ENCODE results near the gene PMM1.
A peak's percentile ranks its signal among the peaks of the same experiment; 100 is the strongest.
"Not testable (repeated sequence)": the region's sequence is repeated elsewhere in the genome, so short reads cannot be mapped to it uniquely, and the experiment has no call there.

The PMM1 gene

GRCh38 chr22:41612603-41613306 lies 23.1 kb upstream of the PMM1 start:
- Mint-ChIP-seq H3K4me3 (no peak overlapping the region), H3K27me3 (ENCODE audit: low read depth) (no peaks in the 10 kb centered on the region), H3K9me3 (no peaks in the 10 kb centered on the region), H3K36me3 (ENCODE audit: low read depth) (peaks cover 12% of the 10 kb centered on the region), H3K27ac (no peak overlapping the region), H3K4me1 (ENCODE audit: low read depth) (peaks cover 13% of the 10 kb centered on the region)

GRCh38 chr22:41608386-41608785 lies 18.7 kb upstream of the PMM1 start:
- Mint-ChIP-seq H3K4me3 (no peak overlapping the region), H3K4me1 (ENCODE audit: low read depth) (peaks cover 19% of the 10 kb centered on the region), H3K27me3 (ENCODE audit: low read depth) (peaks cover 6% of the 10 kb centered on the region), H3K9me3 (no peaks in the 10 kb centered on the region), H3K27ac (no peak overlapping the region), H3K36me3 (ENCODE audit: low read depth) (peaks cover 49% of the 10 kb centered on the region)

- peak overlapping the region; percentile 78 for H3K27ac Mint-ChIP-seq
- no peak overlapping the region for H3K4me3 Mint-ChIP-seq
- peaks cover 31% of the 10 kb centered on the region for H3K4me1 Mint-ChIP-seq (ENCODE audit: low read depth)
- H3K36me3 Mint-ChIP-seq (ENCODE audit: low read depth): peaks cover 70% of the 10 kb centered on the region
- H3K27me3 Mint-ChIP-seq (ENCODE audit: low read depth): peaks cover 9% of the 10 kb centered on the region
- H3K9me3 Mint-ChIP-seq: no peaks in the 10 kb centered on the region
Observed at GRCh38 chr22:41603873-41604332, 14.3 kb upstream of the PMM1 start.

DNA sequence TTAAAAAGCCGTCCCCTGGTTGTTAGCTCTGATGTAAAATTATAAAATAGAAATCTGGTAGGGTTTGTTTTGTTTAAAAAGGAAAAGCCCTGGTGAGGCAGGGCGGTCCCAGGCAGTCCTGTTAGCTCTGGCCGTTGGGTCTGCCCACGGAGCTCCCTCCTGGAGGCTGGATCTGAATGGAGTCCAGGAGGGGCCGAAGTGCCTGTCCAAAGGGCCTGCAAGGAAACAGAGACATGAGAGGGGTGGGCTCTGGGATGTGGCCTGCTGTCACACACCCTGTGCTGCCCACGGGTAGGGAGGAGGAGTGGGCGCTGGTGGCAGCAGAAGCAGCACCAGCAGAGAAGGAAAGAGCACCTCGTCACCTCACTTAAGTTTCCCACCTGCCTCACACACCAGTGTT lies 11.3 kb upstream of the PMM1 start:
- no peak overlapping the region for H3K27ac Mint-ChIP-seq
- peaks cover 6% of the 10 kb centered on the region for H3K27me3 Mint-ChIP-seq (ENCODE audit: low read depth)
- H3K4me1 Mint-ChIP-seq (ENCODE audit: low read depth): peaks cover 31% of the 10 kb centered on the region
- H3K4me3 Mint-ChIP-seq: no peak overlapping the region
- H3K36me3 Mint-ChIP-seq (ENCODE audit: low read depth): peaks cover 49% of the 10 kb centered on the region
- no peaks in the 10 kb centered on the region for H3K9me3 Mint-ChIP-seq

- Mint-ChIP-seq H3K27ac (no peak overlapping the region), H3K36me3 (ENCODE audit: low read depth) (peaks cover 32% of the 10 kb centered on the region)
Observed at GRCh38 chr22:41598891-41599635, 9.4 kb upstream of the PMM1 start.

GRCh38 chr22:41598081-41598480 lies 8.4 kb upstream of the PMM1 start:
- H3K9me3 Mint-ChIP-seq: no peaks in the 10 kb centered on the region
- H3K4me1 Mint-ChIP-seq (ENCODE audit: low read depth): peaks cover 11% of the 10 kb centered on the region
- H3K27me3 Mint-ChIP-seq (ENCODE audit: low read depth): peaks cover 3% of the 10 kb centered on the region
- H3K36me3 Mint-ChIP-seq (ENCODE audit: low read depth): peaks cover 23% of the 10 kb centered on the region
- H3K27ac Mint-ChIP-seq: no peak overlapping the region
- no peak overlapping the region for H3K4me3 Mint-ChIP-seq

More at GRCh38 chr22:41598891-41599635, 9.4 kb upstream of the PMM1 start:
- H3K4me3 Mint-ChIP-seq: no peak overlapping the region
- peaks cover 20% of the 10 kb centered on the region for H3K4me1 Mint-ChIP-seq (ENCODE audit: low read depth)
- H3K9me3 Mint-ChIP-seq: no peaks in the 10 kb centered on the region
- peaks cover 3% of the 10 kb centered on the region for H3K27me3 Mint-ChIP-seq (ENCODE audit: low read depth)

DNA sequence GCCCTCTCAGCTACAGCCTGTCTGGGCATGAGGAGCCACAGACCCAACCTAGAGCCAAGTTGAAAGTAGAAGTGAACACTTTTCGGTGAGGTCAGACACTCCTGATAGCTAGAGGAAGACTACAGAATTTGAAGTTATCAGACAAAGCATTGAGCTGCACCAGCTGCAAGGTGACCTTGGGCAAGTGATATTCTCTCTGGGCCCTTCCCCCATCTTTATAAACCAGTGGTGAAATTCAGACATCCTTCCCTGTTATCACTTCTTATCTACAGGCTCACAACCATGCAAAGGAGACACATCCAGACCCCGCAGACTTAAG lies 8.0 kb upstream of the PMM1 start:
- Mint-ChIP-seq H3K27ac (no peak overlapping the region), H3K27me3 (ENCODE audit: low read depth) (peaks cover 3% of the 10 kb centered on the region)

GRCh38 chr22:41596776-41597634 lies 7.4 kb upstream of the PMM1 start:
- H3K4me3 Mint-ChIP-seq: no peak overlapping the region
- no peaks in the 10 kb centered on the region for H3K9me3 Mint-ChIP-seq
- H3K36me3 Mint-ChIP-seq (ENCODE audit: low read depth): peaks cover 13% of the 10 kb centered on the region
- H3K27me3 Mint-ChIP-seq (ENCODE audit: low read depth): peaks cover 3% of the 10 kb centered on the region
- H3K27ac Mint-ChIP-seq: no peak overlapping the region
- peaks cover 7% of the 10 kb centered on the region for H3K4me1 Mint-ChIP-seq (ENCODE audit: low read depth)

More for the DNA sequence above, 8.0 kb upstream of the PMM1 start:
- Mint-ChIP-seq H3K4me3 (no peak overlapping the region), H3K4me1 (ENCODE audit: low read depth) (peaks cover 7% of the 10 kb centered on the region), H3K36me3 (ENCODE audit: low read depth) (peaks cover 18% of the 10 kb centered on the region), H3K9me3 (no peaks in the 10 kb centered on the region)

- no peak overlapping the region for H3K4me3 Mint-ChIP-seq
- H3K9me3 Mint-ChIP-seq: no peaks in the 10 kb centered on the region
- no peak overlapping the region for H3K27ac Mint-ChIP-seq
- peaks cover 5% of the 10 kb centered on the region for H3K4me1 Mint-ChIP-seq (ENCODE audit: low read depth)
- no peaks in the 10 kb centered on the region for H3K27me3 Mint-ChIP-seq (ENCODE audit: low read depth)
- peaks cover 5% of the 10 kb centered on the region for H3K36me3 Mint-ChIP-seq (ENCODE audit: low read depth)
Observed at GRCh38 chr22:41595703-41596102, 6.1 kb upstream of the PMM1 start.

- H3K4me3 Mint-ChIP-seq; H3K4me1 Mint-ChIP-seq (ENCODE audit: low read depth); H3K27ac Mint-ChIP-seq; H3K36me3 Mint-ChIP-seq (ENCODE audit: low read depth); H3K9me3 Mint-ChIP-seq; H3K27me3 Mint-ChIP-seq (ENCODE audit: low read depth): not testable (repeated sequence)
Observed at GRCh38 chr22:41593336-41593960, 3.8 kb upstream of the PMM1 start.

DNA sequence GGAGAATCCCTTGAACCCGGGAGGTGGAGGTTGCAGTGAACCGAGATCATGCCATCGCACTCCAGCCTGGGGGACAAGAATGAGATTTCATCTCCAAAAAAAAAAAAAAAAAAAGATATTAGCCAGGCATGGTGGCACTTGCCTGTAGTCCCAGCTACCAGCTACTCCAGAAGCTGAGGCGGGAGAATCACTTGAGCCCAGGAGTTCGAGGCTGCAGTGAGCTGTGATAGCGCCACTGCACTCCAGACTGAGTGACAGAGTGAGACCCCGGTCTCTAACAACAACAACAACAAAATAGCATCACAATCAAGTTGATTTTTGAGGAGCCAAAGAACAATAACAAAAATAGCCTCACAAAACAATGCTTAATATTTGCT lies 2.3 kb downstream of the PMM1 start:
- Mint-ChIP-seq H3K9me3 (no peaks in the 10 kb centered on the region), H3K27ac (no peak overlapping the region)

GRCh38 chr22:41585898-41586297 lies 3.7 kb downstream of the PMM1 start:
- Mint-ChIP-seq H3K27me3 (ENCODE audit: low read depth) (no peaks in the 10 kb centered on the region), H3K9me3 (no peaks in the 10 kb centered on the region), H3K4me1 (ENCODE audit: low read depth) (peaks cover 5% of the 10 kb centered on the region), H3K36me3 (ENCODE audit: low read depth) (peaks cover 14% of the 10 kb centered on the region), H3K27ac (no peak overlapping the region), H3K4me3 (no peak overlapping the region)

More for the DNA sequence above, 2.3 kb downstream of the PMM1 start:
- Mint-ChIP-seq H3K36me3 (ENCODE audit: low read depth) (peaks cover 11% of the 10 kb centered on the region), H3K4me3 (no peak overlapping the region), H3K27me3 (ENCODE audit: low read depth) (no peaks in the 10 kb centered on the region), H3K4me1 (ENCODE audit: low read depth) (peaks cover 6% of the 10 kb centered on the region)

DNA sequence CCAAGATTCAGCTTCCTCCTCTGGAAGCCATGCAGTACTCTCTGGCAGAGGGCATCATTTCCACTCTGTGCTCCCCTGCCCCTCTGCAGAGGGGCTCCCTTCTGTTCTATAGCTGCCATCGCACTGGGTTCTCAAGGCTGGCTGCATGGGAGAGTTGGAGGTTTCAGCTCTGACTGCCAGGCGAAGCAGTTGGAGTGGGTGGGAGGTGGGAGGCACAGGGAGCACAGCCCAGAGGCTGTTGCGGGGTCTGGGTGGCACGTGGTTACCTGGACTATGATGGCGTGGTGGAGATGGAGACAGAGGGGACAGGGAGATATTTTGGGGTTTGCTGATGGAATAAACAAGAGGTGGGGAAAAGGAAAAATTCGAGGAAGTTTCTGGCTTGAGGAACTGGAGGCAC lies 4.8 kb downstream of the PMM1 start:
- Mint-ChIP-seq H3K9me3 (no peaks in the 10 kb centered on the region), H3K27me3 (ENCODE audit: low read depth) (no peaks in the 10 kb centered on the region), H3K4me1 (ENCODE audit: low read depth) (peaks cover 5% of the 10 kb centered on the region), H3K36me3 (ENCODE audit: low read depth) (peaks cover 18% of the 10 kb centered on the region), H3K27ac (no peak overlapping the region), H3K4me3 (no peak overlapping the region)

DNA sequence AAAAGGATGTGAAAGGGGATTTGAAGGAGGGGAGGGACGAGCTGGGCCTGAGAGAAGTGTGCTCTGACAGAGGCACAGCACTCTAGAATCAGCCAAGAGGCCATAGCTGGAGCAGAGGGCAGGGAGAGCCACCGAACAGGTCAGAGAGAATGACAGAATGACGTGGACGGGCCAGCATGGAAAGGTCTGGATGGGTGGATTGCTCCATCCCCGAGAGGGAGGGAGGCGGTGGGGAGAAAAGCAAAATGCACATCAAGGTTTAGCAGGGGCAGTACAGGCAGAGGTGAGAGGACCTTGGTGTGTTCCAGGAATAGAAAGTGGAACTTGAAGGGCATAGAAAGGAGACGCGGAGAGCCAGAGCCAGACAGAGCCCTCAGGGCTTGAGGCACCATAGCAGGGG lies 6.9 kb downstream of the PMM1 start:
- Mint-ChIP-seq H3K27ac (no peak overlapping the region), H3K4me3 (no peak overlapping the region), H3K27me3 (ENCODE audit: low read depth) (no peaks in the 10 kb centered on the region), H3K4me1 (ENCODE audit: low read depth) (no peaks in the 10 kb centered on the region), H3K36me3 (ENCODE audit: low read depth) (peaks cover 23% of the 10 kb centered on the region), H3K9me3 (no peaks in the 10 kb centered on the region)

All from T-helper 1 cell treated with Interleukin-12 subunit alpha and Interleukin-12 subunit beta and Interleukin-4 antibody, amounts not matched to agents 30 μg/mL and 1 μg/mL, for 36 hours (primary cell).